Mucosa of descending colon (tissue), 3 donors: ENCODE measurements around the gene PRR27. TPM values are rescaled to one million over a fixed set of nuclear protein-coding genes. Genes with fewer than 3 reads are reported as not detected.

Experiments used
- ATAC-seq: fragments of 200-7000 bp; cut with Tn5 transposase; one replicate; pipeline ENCODE4 v1.9.1; 2020; ENCODE audit warnings: mild to moderate bottlenecking, moderate library complexity
- DNase-seq, 3 donors: peaks; one replicate each; pipeline ENCODE4 v3.0.0-alpha.2; 2020
- H3K36me3 ChIP-seq: fragments of 200-600 bp; one replicate; pipeline ENCODE4 v1.8.0; 2021; ENCODE audit warnings: low read depth, mild to moderate bottlenecking
- H3K4me1 ChIP-seq: fragments of 200-600 bp; one replicate; pipeline ENCODE4 v1.8.0; 2021; ENCODE audit warnings: low read depth, mild to moderate bottlenecking
- H3K4me3 ChIP-seq: fragments of 200-600 bp; one replicate; pipeline ENCODE4 v1.8.0; 2021; ENCODE audit warnings: mild to moderate bottlenecking
- H3K9me3 ChIP-seq: fragments of 200-600 bp; one replicate; pipeline ENCODE4 v1.8.0; 2021; ENCODE audit warnings: mild to moderate bottlenecking
- CTCF ChIP-seq: fragments of 200-600 bp; IDR thresholded peaks from one replicate; pipeline ENCODE4 v1.8.0; 2022; ENCODE audit warnings: antibody characterized with exemption, mild to moderate bottlenecking
- intact Hi-C, 2 donors: fragments of 100-400 bp; cut with DNase I in 1 of 2; cut with micrococcal nuclease in 1 of 2; formaldehyde crosslinking; loops; one replicate each; pipeline versions ENCODE4 v1.11.0 to v1.11.1; 2022; cut with DNase I, micrococcal nuclease
- total RNA-seq, 3 donors: library from RNA; stranded (reverse); fragmentation: NEBNext Ultra II Directional in 2 of 3; extraction: Animal tissue kit (Norgen Biotek cat#: 25700) in 2 of 3; gene quantifications; one replicate each; pipeline versions ENCODE4 v1.2.1 to v1.2.4, GENCODE V29; 2021 to 2023
- donor health status: DM: no; HTN: no; CAD: no; lungs with moderate emphysema.
- donor health status: DM: no; HTN: no; CAD: no.
- donor health status: DM: no; HTN: yes; CAD: no.

The PRR27 gene
- total RNA-seq, 3 donors from 2014 or later = not detected

GRCh38 chr4:70138751-70139150 lies 15.3 kb upstream of the PRR27 start:
- no peak for DNase-seq
- H3K4me3 ChIP-seq = no peak overlapping the region

DNA sequence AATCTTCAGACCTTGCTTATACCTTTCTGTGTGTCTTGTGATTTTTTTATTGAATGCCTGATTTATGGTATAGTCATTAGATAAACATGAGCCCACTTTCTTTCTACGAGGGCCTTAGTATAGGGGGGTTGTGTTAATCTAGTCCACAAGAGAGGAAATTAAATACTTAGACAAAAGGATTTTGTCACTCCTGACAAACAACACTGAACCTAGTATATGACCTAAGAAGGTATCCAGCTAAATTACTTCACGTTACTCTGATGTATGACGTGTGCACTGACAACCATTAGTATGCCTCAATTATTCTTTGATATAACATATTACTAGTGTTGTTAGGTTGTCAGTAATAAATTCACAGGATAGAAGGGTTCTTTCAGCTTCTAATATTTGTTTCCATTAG lies 2.8 kb upstream of the PRR27 start:
- H3K9me3 ChIP-seq = no peaks in the 10 kb centered on the region
- no peaks in the 10 kb centered on the region for H3K4me1 ChIP-seq
- no peak for TF ChIP-seq CTCF
- no peak overlapping the region for H3K4me3 ChIP-seq
- H3K36me3 ChIP-seq = no peaks in the 10 kb centered on the region
- ATAC-seq (no peak), DNase-seq (no peak)
- intact Hi-C loops = no loop called here

More at GRCh38 chr4:70138751-70139150, 15.3 kb upstream of the PRR27 start:
- no peaks in the 10 kb centered on the region for H3K4me1 ChIP-seq
- intact Hi-C loops = no loop called here
- no peak for TF ChIP-seq CTCF
- no peak for ATAC-seq
- no peaks in the 10 kb centered on the region for H3K9me3 ChIP-seq
- H3K36me3 ChIP-seq = no peaks in the 10 kb centered on the region

- Histone ChIP-seq H3K4me1 (no peaks in the 10 kb centered on the region), H3K9me3 (no peaks in the 10 kb centered on the region), H3K4me3 (no peak overlapping the region), H3K36me3 (no peaks in the 10 kb centered on the region)
- no peak for ATAC-seq
- no peak for TF ChIP-seq CTCF
- DNase-seq = no peak
- intact Hi-C loops = no loop called here
These were observed 1.9 kb upstream of the PRR27 start for GRCh38 chr4:70152088-70152487.

DNA sequence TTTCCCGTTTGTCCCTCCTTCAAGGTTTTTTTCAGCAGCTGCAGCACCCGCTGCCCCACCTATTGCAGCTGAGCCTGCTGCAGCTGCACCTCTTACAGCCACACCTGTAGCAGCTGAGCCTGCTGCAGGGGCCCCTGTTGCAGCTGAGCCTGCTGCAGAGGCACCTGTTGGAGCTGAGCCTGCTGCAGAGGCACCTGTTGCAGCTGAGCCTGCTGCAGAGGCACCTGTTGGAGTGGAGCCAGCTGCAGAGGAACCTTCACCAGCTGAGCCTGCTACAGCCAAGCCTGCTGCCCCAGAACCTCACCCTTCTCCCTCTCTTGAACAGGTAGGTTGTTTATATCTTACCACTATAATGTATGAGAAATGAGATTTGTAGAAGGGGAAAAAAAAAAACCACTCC lies 4.5 kb downstream of the PRR27 start:
- TF ChIP-seq CTCF = no peak
- H3K9me3 ChIP-seq = no peaks in the 10 kb centered on the region
- no peaks in the 10 kb centered on the region for H3K4me1 ChIP-seq
- H3K36me3 ChIP-seq = no peaks in the 10 kb centered on the region
- ATAC-seq (peak; percentile 24), DNase-seq (peak; percentile 5 to 31 (median 30))
- intact Hi-C loops = no loop called here
- H3K4me3 ChIP-seq = no peak overlapping the region

GRCh38 chr4:70177090-70177489 lies 23.1 kb downstream of the PRR27 start:
- ATAC-seq (no peak), DNase-seq (no peak)
- Histone ChIP-seq H3K36me3 (no peaks in the 10 kb centered on the region), H3K4me1 (no peaks in the 10 kb centered on the region), H3K9me3 (no peaks in the 10 kb centered on the region), H3K4me3 (no peak overlapping the region)
- TF ChIP-seq CTCF = no peak
- intact Hi-C loops = no loop called here

- H3K9me3 ChIP-seq = no peaks in the 10 kb centered on the region
- H3K36me3 ChIP-seq = no peaks in the 10 kb centered on the region
- H3K4me3 ChIP-seq = no peak overlapping the region
- DNase-seq (no peak), ATAC-seq (no peak)
- no peak for TF ChIP-seq CTCF
- intact Hi-C loops = no loop called here
- no peaks in the 10 kb centered on the region for H3K4me1 ChIP-seq
These were observed 24.1 kb downstream of the PRR27 start for GRCh38 chr4:70178075-70178660.
